NCI-H1092 treated with DMSO at 0.1 percent for 48 hours (cell line): ENCODE data around the gene ANTXR1.

Experiments used
- DNase-seq: peaks from one replicate; lab custom pipeline; 2025; lab: John Stamatoyannopoulos, UW

The ANTXR1 gene

DNA sequence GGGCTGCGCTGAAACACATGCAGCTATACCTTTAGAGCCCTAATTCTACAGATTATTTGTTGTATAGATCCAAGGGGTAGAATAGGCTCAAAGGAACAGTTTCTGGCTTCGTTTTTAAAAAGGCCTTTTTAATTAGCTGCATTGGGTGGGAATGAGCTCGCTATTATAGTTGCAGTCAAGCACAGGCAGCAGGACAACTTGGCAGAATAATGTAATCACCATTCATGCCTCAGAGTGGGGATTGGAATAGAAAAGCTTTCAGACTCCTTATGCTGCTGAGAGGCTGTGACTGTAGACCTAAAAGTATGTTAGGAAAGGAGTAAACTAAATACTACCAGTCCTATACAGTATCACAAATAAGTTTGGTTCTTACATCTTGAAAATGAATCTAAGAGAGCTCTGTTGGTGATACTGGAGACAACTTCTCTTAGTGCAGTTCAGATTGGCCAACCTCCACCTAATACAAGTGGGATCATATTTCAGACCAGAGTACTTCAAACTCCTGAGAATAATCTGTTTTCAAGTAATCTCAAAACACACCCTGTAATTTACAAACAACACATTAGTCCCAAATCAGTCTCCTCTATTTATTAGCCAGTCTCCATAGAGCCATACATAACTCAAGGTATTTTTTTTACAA is 121.4 kb downstream of the ANTXR1 start:
- DNase-seq = no peak

GRCh38 chr2:69138247-69138772 is 125.3 kb downstream of the ANTXR1 start:
- no peak for DNase-seq

DNA sequence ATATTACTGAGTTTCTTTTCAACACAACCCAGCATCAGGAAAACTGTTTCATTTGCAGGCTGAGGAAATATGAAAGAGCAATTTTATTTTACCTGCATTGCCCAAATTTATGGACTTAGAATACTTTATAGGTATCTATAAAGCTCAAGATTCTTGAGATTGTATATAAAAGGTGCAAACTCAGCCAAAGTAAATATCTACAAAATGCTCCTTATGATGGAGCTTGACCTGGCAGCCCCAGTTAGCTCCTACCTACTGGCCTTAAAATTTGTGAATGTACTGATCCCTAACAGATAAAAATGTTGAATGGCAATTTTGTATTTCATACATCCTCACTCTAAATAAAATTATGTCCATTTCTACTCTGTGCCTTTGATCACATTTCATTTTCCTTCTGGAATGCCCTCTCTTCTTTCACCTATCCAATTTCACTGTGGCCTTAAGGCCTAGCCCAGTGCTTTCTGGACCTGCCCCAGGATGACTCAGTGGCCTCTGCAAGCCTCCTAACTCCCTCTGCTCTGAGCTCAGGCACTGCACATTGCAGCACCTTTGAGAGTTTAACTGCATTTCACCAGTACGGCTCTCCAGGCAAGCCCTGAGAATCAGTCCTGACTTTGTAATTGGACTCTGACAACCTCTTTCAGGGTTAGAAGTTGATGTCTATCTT is 125.9 kb downstream of the ANTXR1 start:
- DNase-seq = no peak

GRCh38 chr2:69139778-69140670 is 127.0 kb downstream of the ANTXR1 start:
- no peak for DNase-seq

GRCh38 chr2:69141061-69141460 is 128.1 kb downstream of the ANTXR1 start:
- no peak for DNase-seq

DNA sequence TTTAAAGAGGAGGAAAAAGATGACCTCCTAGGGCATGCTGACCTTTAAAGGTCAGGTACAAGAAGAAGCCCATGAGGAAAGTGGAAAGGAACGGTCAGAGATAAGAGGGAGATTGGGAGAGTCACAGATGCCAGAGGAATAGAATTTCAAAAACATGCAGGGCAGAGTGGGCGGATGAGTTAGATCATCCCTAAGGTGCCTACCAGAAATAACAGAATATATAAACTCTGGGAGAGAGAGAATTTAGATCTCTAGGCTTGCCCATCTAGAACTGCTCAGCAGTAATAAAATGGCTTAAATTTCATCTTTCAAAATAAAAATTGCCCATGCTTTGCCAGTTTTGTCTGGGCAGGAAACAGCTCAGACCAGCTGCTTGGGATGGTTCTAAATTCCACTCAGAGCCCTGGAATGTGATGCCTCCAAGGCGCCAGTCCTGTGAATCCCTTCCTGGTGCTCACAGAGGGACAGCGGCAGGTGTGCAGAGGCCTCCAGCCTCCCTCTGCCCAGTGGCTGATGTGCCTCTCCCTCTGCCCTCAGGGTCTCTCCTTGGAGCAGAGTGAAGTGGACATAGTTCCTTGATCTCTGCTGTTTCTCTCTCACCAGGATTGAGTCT is 130.9 kb downstream of the ANTXR1 start:
- no peak for DNase-seq

- no peak for DNase-seq
These were observed 132.2 kb downstream of the ANTXR1 start for GRCh38 chr2:69145204-69145603.

- no peak for DNase-seq
These were observed 135.0 kb downstream of the ANTXR1 start for GRCh38 chr2:69147841-69148533.

DNA sequence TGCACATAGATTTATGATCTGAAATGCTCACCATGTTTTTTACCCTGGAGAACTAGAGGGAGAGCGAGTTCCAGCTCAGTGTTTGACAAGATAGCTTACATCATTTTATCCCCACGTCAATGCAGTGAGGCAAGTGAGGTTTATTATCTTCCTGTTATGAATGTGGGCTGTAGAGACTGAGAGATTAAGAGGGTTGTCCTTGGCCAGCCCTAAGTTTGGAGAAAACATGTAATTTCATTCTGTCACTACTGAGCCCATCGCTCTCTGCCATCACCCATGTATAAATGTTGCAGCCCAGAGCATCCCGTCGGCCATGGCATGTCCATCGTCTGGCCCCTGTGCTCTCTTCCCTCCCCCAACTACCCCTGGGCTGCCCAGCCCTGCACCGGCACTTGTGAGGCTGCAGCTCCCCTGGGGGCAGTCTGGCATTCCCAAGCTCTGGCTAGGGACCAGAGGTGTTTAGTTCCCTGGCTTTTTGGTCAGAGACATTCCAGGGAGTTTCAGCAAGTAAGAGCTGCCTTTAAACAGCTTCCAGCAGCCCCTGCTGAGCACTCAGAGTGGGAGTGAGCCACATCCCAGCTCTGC is 136.7 kb downstream of the ANTXR1 start:
- no peak for DNase-seq

DNA sequence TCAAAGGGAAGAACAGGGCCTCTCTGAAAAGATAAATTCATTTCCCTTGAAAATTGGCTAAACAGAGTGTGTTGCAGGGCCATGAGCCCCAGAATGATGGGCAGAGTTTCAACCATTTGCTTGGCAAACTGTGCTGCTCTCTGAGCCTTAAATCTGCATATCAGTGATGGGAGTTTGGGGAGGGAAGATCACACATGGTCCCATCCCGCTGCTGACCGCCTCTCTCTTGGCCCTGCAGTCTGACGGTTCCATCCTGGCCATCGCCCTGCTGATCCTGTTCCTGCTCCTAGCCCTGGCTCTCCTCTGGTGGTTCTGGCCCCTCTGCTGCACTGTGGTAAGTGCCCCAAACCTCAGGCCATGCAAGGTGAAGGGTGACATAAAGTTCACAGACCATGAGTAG is 139.0 kb downstream of the ANTXR1 start:
- no peak for DNase-seq

- DNase-seq = no peak
These were observed 140.0 kb downstream of the ANTXR1 start for GRCh38 chr2:69152847-69153583.

- no peak for DNase-seq
These were observed 141.1 kb downstream of the ANTXR1 start for GRCh38 chr2:69154106-69154505.

DNA sequence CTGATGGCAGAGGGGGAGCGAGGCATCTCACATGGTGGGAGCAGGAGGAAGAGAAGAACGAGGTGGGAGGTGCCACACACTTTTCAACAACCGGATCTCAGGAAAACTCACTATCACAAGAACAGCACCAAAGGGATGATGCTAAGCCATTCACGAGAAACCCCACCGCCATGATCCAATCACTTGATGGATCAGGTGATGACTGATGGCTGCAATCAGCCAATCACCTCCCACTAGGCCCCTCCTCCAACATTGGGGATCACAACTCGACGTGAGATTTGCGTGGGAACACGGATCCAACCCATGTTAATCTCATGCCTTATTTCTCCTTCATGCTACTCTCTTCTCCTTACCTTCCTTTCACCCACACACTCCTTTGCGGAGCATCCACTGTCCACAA is 143.6 kb downstream of the ANTXR1 start:
- DNase-seq = no peak

- no peak for DNase-seq
These were observed 144.5 kb downstream of the ANTXR1 start for GRCh38 chr2:69157441-69157840.

GRCh38 chr2:69159986-69160385 is 147.0 kb downstream of the ANTXR1 start:
- DNase-seq = no peak

GRCh38 chr2:69162057-69162456 is 149.1 kb downstream of the ANTXR1 start:
- DNase-seq = no peak

DNA sequence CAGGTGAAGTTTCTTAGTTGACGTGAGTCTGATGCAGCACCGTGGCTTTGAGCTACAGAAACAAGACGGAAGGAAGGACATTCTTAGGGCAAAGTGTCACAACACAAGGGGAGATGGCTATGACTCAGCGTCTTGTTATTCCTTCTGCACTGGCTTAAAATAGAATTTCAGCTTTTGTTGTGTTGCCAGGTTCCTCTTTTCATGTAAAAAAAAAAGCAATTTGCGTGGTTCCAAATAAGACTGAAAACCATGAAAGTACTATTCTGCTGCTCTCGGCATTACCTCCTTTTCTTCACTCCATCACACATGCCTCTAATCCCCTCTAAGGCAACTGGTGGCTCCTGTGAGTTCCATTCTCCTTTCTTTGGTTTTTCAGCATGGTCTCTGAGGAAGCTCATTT is 150.1 kb downstream of the ANTXR1 start:
- no peak for DNase-seq

DNA sequence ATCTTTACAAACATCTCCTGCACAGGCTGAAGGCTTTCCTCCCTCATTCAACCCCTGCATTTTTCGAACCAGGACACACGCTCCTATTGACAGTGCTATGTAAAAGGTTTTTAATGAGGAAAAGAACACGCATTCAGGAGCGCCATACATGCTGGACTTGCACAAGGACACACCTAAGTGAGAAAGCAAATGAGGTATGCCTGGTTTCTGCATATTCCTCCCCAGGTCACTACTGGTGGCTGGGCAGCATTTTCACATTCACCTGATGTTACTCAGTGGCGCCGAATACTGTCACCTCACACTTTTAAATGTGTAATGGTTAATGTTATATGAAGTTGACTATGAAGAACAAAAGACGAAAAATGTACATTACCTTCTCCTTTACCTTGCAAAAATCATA is 150.6 kb downstream of the ANTXR1 start:
- no peak for DNase-seq

DNA sequence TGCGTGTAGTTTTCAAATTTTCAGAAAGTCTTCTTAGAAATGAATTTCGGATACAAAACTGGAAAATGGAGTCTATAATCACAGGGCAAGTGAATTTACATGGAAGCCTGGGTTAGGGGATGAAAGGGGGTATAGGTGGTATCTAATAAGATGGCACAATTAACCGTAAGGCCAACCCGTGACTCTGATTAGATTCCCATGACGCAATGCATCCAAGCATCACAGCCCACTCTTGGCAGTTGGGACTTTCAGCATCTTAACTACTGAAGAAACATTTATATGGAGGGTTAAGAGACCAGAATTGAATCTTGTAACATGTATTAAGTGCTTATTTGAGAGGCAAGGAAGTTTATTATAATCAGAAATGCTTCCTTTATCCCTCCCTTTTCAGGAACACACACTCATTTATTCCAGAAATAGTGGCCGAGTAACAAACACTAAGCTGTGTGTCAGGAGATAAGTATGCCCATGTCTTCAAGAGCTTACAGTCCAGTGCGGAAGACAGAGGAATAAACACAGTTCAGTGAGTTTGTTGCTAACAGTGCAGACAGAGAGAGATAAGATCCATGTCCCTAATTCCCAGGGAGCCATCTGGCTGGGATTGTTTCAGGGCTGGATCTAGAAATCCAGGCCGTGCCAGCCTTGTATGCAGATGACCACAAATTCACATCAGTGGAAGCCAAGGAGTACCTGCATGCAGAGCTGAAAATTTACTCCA is 151.2 kb downstream of the ANTXR1 start:
- DNase-seq = no peak
